ENCODE measurements around the gene LRPAP1. TPM values are rescaled to one million over a fixed set of nuclear protein-coding genes. Genes with fewer than 3 reads are reported as not detected.

Gene LRPAP1
- total and polyA plus RNA-seq, 2 experiments from 2014 or later, result 191 to 299 TPM

DNA sequence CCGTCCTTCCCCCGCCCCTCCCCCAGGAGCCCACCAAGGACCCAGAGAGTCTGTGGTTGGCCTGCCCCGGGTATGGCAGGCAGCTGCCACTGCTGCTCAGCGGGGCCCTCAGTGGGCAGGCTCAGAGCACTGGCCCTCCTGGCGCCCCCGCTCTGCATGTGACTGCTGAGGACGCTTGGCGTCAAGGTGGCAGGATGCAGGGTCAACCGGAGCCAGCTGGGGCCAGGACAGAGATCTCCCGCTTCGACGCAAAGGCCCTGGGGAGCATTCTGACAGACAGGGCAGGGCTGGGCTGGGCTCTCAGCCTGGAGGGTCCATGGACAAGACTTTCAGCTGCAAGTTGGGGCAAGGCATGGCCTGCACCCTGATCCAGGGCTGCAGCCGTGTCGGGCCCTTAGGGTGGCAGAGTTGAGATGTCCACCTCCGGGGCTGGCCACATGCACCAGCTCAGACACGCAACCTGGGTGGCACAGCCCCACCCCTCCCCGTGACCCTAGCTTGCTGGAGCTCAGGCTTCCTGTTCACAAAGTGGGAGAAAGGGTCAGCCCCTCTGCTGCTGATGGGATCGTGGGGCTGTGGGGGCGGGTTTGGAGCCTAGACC lies 30.3 kb downstream of the LRPAP1 start:
- Histone ChIP-seq H2AFZ (no peak overlapping the region), H3K4me3 (no peak overlapping the region), H3K27ac (no peak overlapping the region), H3K36me3 (replicated peaks; ENCODE audit: insufficient read depth, low read depth) (no peaks in the 10 kb centered on the region), H3K4me1 (ENCODE audit: insufficient read depth) (no peaks in the 10 kb centered on the region), H3K9me2 (replicated peaks; ENCODE audit: insufficient read depth) (no peaks in the 10 kb centered on the region), H3K27me3 (no peaks in the 10 kb centered on the region), H4K20me1 (ENCODE audit: insufficient read depth, poor library complexity, severe bottlenecking) (peaks cover 19% of the 10 kb centered on the region), H3K79me2 (peaks cover 5% of the 10 kb centered on the region), H3K4me2 (no peak overlapping the region), H3K9me3 (ENCODE audit: low read depth) (no peaks in the 10 kb centered on the region)
- TF ChIP-seq EZH2phosphoT487 (IDR thresholded peaks at IDR 0.05; ENCODE audit: low read depth, severe bottlenecking, unreplicated experiment), result no peak
- WGBS (ENCODE audit: low lambda C conversion rate, missing lambda C conversion rate), result 98% methylated on average over 17 of the region's 19 CpGs
- no peak for DNase-seq (ENCODE audit: low spot score)

DNA sequence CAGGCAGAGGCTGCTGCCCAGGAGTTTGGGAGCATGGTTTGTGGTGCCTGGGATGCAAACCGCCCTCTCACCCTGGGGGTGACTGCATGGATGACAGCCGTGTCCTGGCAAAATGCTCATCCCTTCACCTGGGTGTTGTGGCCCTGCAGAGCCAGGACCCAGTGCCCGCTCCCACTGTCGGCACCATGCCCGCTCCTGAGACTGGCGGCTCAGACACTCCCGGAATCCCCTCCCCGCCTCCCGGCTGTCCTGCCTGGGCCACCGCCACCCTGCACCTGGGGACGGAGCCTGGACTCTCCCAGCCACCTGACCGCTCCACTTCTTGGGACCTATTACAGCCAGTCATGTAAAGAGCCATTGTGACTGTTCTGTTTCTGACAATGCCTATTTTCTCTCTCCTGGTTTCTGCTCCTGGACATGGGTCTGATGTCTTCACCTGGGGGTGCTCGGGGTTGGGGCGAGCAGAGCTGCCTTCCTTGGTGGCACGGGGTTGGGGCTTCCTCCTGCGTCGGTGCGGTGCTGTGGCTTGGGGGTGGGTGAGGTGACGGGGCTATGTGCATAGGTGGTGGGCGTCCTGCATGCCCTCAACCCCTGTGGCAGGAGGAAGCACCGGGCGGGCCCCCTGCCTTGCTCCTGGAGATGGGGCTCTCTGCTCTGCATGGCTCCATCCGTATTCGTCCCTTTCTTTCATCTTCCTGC lies 30.9 kb downstream of the LRPAP1 start:
- H3K9me3 ChIP-seq (ENCODE audit: low read depth), result no peaks in the 10 kb centered on the region
- no peaks in the 10 kb centered on the region for H3K27me3 ChIP-seq
- no peaks in the 10 kb centered on the region for H3K36me3 ChIP-seq (replicated peaks; ENCODE audit: insufficient read depth, low read depth)
- no peaks in the 10 kb centered on the region for H3K4me1 ChIP-seq (ENCODE audit: insufficient read depth)
- DNase-seq (ENCODE audit: low spot score), result no peak
- H3K27ac ChIP-seq, result no peak overlapping the region
- peaks cover 3% of the 10 kb centered on the region for H3K79me2 ChIP-seq
- TF ChIP-seq EZH2 (IDR thresholded peaks at IDR 0.05; ENCODE audit: borderline replicate concordance) (no peak), EZH2phosphoT487 (IDR thresholded peaks at IDR 0.05; ENCODE audit: low read depth, severe bottlenecking, unreplicated experiment) (no peak)
- TF ChIP-seq, protein P1, sequence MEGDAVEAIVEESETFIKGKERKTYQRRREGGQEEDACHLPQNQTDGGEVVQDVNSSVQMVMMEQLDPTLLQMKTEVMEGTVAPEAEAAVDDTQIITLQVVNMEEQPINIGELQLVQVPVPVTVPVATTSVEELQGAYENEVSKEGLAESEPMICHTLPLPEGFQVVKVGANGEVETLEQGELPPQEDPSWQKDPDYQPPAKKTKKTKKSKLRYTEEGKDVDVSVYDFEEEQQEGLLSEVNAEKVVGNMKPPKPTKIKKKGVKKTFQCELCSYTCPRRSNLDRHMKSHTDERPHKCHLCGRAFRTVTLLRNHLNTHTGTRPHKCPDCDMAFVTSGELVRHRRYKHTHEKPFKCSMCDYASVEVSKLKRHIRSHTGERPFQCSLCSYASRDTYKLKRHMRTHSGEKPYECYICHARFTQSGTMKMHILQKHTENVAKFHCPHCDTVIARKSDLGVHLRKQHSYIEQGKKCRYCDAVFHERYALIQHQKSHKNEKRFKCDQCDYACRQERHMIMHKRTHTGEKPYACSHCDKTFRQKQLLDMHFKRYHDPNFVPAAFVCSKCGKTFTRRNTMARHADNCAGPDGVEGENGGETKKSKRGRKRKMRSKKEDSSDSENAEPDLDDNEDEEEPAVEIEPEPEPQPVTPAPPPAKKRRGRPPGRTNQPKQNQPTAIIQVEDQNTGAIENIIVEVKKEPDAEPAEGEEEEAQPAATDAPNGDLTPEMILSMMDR (IDR thresholded peaks at IDR 0.05; ENCODE audit: poor library complexity), result no peak
- no peak overlapping the region for H2AFZ ChIP-seq
- no peak overlapping the region for H3K4me2 ChIP-seq
- 93% methylated on average over 19 of the region's 24 CpGs for WGBS (ENCODE audit: low lambda C conversion rate, missing lambda C conversion rate)
- H3K9me2 ChIP-seq (replicated peaks; ENCODE audit: insufficient read depth), result no peaks in the 10 kb centered on the region
- H3K4me3 ChIP-seq, result no peak overlapping the region
- H4K20me1 ChIP-seq (ENCODE audit: insufficient read depth, poor library complexity, severe bottlenecking), result peaks cover 19% of the 10 kb centered on the region

DNA sequence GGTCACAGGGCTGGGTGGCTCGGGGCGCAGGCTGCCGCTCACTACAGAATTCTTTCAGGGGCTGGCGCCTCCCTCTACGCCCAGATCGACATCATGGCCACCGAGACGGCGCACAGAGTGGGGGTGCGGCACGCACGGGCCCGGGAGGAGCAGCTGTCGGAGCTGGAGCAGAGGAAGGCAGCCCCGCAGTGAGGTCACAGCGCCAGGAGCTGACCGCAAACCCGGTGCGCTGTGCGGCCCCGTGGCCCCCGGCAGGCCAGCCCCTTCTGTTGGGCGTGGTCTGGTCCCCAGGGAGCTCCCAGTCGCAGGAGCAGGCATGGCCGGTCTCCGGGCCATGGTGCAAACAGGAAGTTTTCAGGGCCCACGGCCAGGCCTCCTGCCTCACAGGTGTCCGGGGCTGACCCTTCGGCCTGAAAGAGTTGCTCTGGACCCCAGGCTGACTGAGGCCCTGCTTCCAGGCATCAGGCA lies 31.6 kb downstream of the LRPAP1 start:
- no peak overlapping the region for H3K4me3 ChIP-seq
- peaks cover 3% of the 10 kb centered on the region for H3K79me2 ChIP-seq
- no peak overlapping the region for H2AFZ ChIP-seq
- H3K4me2 ChIP-seq, result no peak overlapping the region
- H3K4me1 ChIP-seq (ENCODE audit: insufficient read depth), result no peaks in the 10 kb centered on the region
- no peaks in the 10 kb centered on the region for H3K9me3 ChIP-seq (ENCODE audit: low read depth)
- H3K9me2 ChIP-seq (replicated peaks; ENCODE audit: insufficient read depth), result no peaks in the 10 kb centered on the region
- no peaks in the 10 kb centered on the region for H3K36me3 ChIP-seq (replicated peaks; ENCODE audit: insufficient read depth, low read depth)
- no peak overlapping the region for H3K27ac ChIP-seq
- WGBS (ENCODE audit: low lambda C conversion rate, missing lambda C conversion rate), result 97% methylated on average over 29 of the region's 29 CpGs
- TF ChIP-seq EZH2 (IDR thresholded peaks at IDR 0.05; ENCODE audit: borderline replicate concordance), result no peak
- no peak for TF ChIP-seq EZH2phosphoT487 (IDR thresholded peaks at IDR 0.05; ENCODE audit: low read depth, severe bottlenecking, unreplicated experiment)
- TF ChIP-seq, protein P1 (IDR thresholded peaks at IDR 0.05; ENCODE audit: poor library complexity), result no peak
- DNase-seq (ENCODE audit: low spot score), result no peak
- H3K27me3 ChIP-seq, result no peaks in the 10 kb centered on the region
- peaks cover 19% of the 10 kb centered on the region for H4K20me1 ChIP-seq (ENCODE audit: insufficient read depth, poor library complexity, severe bottlenecking)

DNA sequence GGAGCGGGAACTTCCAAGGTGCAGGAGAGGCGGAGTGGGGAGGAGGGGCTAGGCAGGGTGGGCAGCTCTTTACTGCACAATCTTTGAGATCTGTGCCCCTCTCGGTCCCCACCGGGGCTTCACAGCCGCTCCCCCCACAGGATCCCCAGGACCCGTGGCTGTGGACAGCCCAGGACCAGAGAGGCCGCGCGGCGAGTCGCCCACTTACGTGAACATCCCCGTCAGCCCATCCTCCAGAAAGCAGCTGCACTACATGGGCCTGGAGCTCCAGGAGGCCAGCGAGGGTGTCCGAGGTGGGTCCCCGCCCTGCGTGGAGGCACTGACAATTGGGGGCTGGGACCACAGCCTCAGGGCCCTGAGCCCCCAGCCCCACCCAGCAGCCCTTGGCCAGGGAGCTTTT lies 32.1 kb downstream of the LRPAP1 start:
- WGBS (ENCODE audit: low lambda C conversion rate, missing lambda C conversion rate), result 99% methylated on average over 15 of the region's 17 CpGs
- no peak for DNase-seq (ENCODE audit: low spot score)
- Histone ChIP-seq H3K79me2 (peaks cover 3% of the 10 kb centered on the region), H3K9me3 (ENCODE audit: low read depth) (no peaks in the 10 kb centered on the region), H3K4me1 (ENCODE audit: insufficient read depth) (no peaks in the 10 kb centered on the region), H4K20me1 (ENCODE audit: insufficient read depth, poor library complexity, severe bottlenecking) (peaks cover 19% of the 10 kb centered on the region), H3K27me3 (no peaks in the 10 kb centered on the region), H3K4me3 (no peak overlapping the region), H2AFZ (no peak overlapping the region), H3K36me3 (replicated peaks; ENCODE audit: insufficient read depth, low read depth) (no peaks in the 10 kb centered on the region), H3K27ac (no peak overlapping the region), H3K4me2 (no peak overlapping the region), H3K9me2 (replicated peaks; ENCODE audit: insufficient read depth) (no peaks in the 10 kb centered on the region)
- TF ChIP-seq EZH2phosphoT487 (IDR thresholded peaks at IDR 0.05; ENCODE audit: low read depth, severe bottlenecking, unreplicated experiment), result no peak
- TF ChIP-seq, protein P1 (IDR thresholded peaks at IDR 0.05; ENCODE audit: poor library complexity), result no peak
- TF ChIP-seq EZH2 (IDR thresholded peaks at IDR 0.05; ENCODE audit: borderline replicate concordance), result no peak
